ENCODE data around the gene SAA2.

GRCh38 chr11:18294862-18295261 is 46.4 kb upstream of the SAA2 start:
- TF ChIP-seq CTCF (IDR thresholded peaks at IDR 0.05) (no peak), POLR2A (IDR thresholded peaks at IDR 0.05) (no peak)

All from transverse colon (tissue), 3 donors.